NOMO-1 treated with DMSO at 0.1 percent for 48 hours (cell line): ENCODE results near the gene LMO7.

ENCODE experiments used
- DNase-seq: peaks from one replicate; lab custom pipeline; 2025; ENCODE audit not compliant: unreplicated experiment; lab: John Stamatoyannopoulos, UW

LMO7 gene

GRCh38 chr13:75836441-75836840 lies 200.3 kb downstream of the LMO7 start:
- no peak for DNase-seq

GRCh38 chr13:75838366-75839005 lies 202.4 kb downstream of the LMO7 start:
- no peak for DNase-seq

DNA sequence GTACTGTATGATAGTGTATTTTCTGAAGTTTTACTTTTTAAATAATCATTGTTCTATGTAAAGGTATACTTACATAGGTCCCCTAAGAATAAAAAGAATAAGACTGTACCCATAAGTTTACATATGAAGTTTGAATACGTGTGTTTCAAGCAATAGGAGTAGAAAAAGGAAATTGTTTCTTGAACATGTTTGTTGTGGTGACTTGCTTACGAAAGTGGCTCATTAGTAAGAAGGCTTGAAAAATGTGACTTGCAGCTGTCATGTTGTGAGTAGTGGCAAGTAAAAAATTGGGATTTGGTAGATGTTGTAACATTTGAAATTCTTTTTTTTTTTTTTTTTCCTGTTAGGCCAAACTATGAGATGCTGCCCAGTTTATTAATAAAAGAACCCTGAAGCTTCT lies 203.3 kb downstream of the LMO7 start:
- no peak for DNase-seq

DNA sequence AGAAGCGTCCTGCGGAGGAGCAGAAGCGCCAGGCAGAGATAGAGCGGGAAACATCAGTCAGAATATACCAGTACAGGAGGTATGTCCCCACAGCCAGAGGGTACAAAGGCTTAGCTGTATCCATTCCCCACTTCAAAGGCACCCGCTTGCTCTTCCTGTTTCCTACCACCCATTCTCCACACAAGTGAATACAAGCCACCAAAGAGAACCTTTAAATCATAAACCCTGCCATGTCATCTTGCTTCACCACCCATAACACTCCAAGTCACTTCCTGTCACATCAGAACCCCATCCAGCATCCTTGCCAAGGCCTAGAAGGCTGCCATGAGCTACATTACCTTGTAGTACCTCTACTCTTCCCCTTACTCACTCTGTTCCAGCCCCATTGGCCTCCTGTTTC lies 205.8 kb downstream of the LMO7 start:
- no peak for DNase-seq

DNA sequence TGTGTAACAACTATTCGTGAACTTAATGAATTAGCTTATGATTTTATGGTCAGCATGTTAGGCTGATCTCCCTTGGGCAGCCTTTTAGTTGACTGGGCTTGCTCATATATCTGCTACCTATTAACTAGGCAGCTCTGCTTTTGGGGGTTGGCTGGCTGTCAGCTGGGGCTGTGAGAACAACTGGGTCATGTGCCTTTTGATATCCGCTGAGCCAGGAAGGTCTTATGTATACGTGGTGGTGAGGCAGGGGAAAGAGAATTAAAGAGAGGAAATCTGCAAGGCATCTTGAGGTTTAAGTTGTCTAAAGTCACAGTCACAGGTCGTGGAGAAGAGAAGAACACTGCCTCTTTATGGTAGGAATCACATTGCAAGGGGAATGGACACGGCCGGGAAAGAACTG lies 206.9 kb downstream of the LMO7 start:
- no peak for DNase-seq

DNA sequence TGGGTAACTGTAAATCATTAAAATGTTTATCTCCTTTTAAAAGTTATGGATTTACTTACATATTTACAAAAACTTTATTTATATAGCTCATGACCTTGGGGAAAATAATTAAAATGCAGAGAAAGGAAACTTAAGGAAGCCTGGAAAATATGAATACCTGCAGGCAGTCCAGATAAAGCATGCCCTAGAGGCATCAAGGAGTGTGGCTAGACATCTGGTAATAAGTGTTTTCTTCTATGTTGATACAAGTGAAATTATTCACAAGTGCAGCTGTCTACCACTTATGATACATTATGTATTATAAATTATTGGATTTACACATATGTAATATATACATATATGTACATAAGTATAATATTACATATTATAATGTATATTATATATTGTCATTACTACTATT lies 207.9 kb downstream of the LMO7 start:
- no peak for DNase-seq

DNA sequence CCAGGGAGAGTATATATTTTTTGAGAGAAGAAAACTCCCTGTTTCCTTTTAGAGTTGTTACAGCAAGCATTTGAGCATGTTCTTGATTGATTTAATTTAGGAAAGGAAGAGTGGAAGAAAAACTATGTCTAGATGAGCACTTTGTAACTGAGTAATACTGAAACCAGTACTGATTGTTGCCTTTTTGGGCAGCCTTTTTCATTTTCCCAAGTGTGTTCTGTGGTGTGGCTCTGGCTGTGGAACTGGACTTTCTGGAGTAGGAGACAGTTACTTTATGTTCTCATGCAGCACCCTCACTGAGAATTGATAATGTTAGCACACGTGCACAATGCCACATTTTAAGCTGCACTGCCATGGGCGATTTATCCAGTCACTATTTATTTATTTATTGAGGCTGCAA lies 211.5 kb downstream of the LMO7 start:
- DNase-seq, result no peak

- DNase-seq, result no peak
These were observed 214.8 kb downstream of the LMO7 start for GRCh38 chr13:75850916-75851315.

DNA sequence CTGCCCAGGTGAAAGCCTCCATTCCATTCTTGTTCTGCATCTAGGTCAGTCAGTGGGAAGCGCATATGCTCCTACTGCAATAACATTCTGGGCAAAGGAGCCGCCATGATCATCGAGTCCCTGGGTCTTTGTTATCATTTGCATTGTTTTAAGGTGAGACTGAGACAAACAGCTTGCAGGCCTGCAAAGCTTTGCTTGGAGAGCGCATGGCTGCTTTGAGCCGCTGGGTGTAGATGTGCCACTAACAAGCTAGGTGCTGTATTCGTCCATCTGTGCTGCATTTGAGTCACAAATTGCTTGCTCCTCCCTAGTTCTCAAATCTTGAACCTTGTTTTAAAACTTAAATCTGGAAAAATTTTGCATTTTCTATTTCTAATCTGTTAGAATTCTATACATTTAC lies 219.1 kb downstream of the LMO7 start:
- DNase-seq, result no peak

GRCh38 chr13:75855847-75856246 lies 219.7 kb downstream of the LMO7 start:
- DNase-seq, result no peak

- DNase-seq, result no peak
These were observed 221.2 kb downstream of the LMO7 start for GRCh38 chr13:75857291-75857690.

DNA sequence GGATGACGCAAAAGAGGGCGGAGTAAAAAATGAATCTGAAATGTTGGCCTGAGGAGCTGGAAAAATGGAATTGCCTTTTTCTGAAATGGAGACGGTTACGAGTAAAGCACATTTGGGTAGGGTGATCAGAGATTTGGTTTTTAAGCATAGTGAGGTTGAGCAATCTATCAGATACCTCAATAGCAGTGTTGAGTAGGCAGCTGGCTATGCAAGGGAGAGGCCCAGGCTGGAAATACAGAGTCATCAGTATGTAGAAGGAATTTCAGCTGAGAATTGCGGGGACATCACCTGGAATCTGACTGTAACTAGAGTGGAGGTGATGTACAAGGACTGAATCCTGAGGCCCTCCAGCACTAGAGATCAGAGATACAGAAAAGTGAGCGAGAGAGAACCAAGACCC lies 224.8 kb downstream of the LMO7 start:
- no peak for DNase-seq

- DNase-seq, result no peak
These were observed 225.7 kb downstream of the LMO7 start for GRCh38 chr13:75861786-75862185.

- no peak for DNase-seq
These were observed 228.6 kb downstream of the LMO7 start for GRCh38 chr13:75864718-75865117.

DNA sequence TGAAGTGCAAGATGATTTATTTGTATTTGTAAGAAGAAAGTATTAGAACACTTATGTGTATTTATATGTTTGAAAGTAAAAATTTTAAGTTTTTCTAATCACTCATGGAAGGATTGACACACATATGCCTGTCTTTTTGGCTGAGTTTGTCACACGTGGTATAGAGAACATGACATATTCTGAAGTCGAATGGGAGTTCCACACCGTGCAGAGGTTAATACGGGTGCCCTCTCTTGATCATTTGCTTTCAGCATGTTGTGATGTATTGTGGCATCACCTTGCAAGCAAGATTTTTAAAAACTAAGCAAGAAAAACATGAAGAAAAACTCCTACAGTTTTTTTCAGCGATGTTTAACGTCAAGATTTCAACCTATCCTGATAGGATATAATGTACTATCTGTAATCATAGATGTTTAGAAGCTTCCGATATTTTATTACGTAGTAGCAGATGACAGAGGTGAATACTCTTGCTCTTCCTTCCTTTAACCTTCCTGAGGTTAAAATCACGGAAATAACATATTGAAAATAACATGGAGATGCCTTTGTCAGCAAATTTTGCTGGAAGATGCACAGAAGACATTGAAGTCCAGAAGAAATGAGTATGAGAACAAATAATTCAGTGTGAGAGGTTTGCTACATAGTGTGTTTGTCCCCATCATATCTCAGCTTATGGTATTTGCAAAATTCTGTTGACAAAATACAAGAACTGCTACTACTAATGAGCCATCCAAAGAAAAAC lies 231.4 kb downstream of the LMO7 start:
- no peak for DNase-seq

DNA sequence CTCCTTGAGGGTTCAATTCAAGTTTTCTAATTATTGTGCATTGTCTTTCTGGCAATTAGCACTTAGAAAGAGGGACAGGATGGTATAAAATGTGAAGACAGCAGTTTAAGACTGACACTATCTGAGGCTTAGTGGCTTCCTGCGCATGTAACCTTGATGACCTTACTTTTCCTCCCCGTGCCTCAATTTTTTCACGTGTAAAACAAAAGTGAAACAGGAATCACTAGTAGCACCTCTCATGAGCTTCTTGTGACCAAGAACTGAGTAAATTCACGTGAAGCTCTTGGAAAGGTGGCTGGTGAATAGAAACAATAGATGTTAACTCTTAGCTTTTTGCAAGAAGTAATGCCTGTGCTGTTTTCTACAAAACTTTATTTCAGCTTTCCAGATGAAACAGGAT lies 233.9 kb downstream of the LMO7 start:
- DNase-seq, result no peak

GRCh38 chr13:75870397-75870903 lies 234.3 kb downstream of the LMO7 start:
- peak; percentile 5 for DNase-seq

DNA sequence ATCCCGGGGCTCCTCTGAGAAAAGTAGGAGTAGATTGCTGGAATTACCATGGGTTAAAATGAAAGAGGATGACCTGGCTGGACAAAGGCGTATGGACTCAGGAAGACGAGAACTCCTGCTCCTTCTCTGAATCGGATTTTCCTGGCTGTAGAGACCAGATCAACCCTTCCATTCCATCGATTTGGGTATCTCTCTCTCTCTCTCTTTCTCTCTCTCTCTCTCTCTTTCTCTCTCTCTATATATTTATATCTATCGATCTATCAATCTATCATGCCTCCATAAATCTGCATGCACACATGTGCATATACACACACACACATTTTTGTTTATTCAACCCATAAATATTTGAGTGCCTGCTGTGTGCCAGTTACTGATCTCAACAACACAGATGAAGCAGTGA lies 234.9 kb downstream of the LMO7 start:
- DNase-seq, result no peak

- peak; percentile 42 for DNase-seq
These were observed 236.8 kb downstream of the LMO7 start for GRCh38 chr13:75872980-75873379.

DNA sequence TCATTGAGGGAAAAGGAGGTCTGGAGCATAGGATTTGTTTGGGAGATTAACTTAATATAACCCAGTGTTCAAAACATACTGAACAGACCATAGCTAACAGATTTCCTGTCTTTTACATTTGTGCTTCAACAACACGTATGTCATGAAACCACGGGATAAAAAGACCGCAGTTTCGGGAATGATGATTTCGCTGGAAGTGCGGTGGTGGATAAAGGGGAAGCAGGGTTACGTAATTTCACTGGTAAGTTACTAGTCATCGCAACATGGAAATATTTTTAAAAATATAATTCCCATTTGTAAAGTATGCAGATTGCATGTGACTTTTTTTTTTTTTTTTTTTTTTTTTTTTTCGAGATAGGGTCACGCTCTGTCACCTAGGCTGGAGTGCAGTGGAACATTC lies 237.4 kb downstream of the LMO7 start:
- no peak for DNase-seq

DNA sequence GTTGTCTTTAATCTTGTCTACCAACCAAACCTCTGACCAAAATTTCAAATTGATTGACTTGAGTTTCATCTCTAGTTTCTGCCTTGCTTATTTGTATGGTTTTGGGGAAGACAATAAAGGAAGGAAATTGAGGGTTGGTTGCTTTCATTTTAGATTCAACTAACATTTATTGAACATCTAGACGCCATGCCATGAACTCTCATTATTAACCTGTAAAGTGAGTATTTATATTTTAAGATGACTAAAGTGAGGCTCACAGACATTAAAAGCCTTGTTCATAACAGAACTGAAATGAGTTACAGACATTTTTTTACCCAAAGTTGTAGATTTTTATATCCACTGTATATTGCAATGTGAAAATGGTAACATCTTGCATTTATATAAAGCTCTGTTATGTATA lies 239.3 kb downstream of the LMO7 start:
- no peak for DNase-seq

DNA sequence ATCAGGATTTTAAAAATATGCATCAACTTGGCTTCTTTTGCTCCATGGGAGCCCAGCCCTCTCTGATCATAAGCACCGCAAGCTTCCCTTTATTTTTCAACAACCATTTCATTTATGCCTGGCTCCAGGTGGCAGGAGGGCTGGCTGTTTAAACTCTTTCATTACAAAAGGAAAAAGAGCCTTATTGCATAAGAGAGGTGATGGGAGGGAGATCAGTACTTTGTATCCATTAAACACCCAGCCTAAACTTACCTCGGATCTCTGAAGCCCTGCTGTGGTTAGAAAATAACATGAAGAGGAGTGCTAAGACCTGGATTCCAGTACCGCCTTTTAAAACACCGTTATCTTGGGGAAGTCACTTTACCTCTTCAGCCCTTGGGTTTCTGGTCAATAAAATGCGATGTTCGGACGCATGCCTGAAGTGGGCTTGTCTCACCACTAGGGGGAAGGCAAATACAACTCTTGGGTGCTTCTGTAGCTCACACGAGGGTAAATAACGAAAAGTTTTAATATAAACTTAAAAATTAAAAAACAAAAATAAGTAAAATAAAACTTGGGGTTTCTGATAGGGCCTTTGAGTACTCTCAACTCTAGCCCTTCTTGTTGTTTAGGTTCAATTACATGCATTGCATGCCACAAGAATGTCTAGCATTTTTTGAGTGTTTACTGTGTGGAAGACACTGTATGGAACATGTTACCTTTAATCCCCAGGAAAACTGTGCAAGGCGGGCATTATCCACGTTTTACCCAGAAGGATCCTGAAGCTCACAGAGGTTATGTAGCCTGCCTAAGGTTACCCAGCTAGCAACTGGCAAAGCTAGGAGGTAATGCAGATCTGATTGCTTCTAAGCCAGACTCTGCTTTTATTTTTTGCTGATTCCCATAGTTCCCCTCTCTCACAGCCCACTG lies 240.3 kb downstream of the LMO7 start:
- DNase-seq, result peak; percentile 57
